Ectodermal cell (in vitro differentiated cells): ENCODE data around the gene MAP2K4.

Experiments
- H3K27ac ChIP-seq: 2 replicates; pipeline ENCODE4 v1.7.0; 2013; ENCODE audit warnings: mild to moderate bottlenecking, low read depth, low read length; ENCODE audit not compliant: insufficient read depth, poor library complexity, severe bottlenecking
- H3K27me3 ChIP-seq: 2 replicates; pipeline ENCODE4 v1.7.0; 2013; ENCODE audit warnings: mild to moderate bottlenecking, low read length; ENCODE audit not compliant: insufficient read depth, control insufficient read depth, poor library complexity, severe bottlenecking
- H3K36me3 ChIP-seq: one replicate; pipeline ENCODE4 v1.7.0; 2013; ENCODE audit warnings: low read length; ENCODE audit not compliant: control insufficient read depth, insufficient read depth
- H3K4me1 ChIP-seq: one replicate; pipeline ENCODE4 v1.7.0; 2013; ENCODE audit warnings: low read length; ENCODE audit not compliant: control insufficient read depth, insufficient read depth
- H3K4me3 ChIP-seq: 2 replicates; pipeline ENCODE4 v1.7.0; 2013; ENCODE audit warnings: low read depth, low read length, control low read depth; ENCODE audit not compliant: insufficient read depth
- H3K9me3 ChIP-seq: 2 replicates; pipeline ENCODE4 v1.7.0; 2013; ENCODE audit warnings: mild to moderate bottlenecking, low read length, moderate library complexity; ENCODE audit not compliant: control insufficient read depth
- WGBS, 2 experiments: methylation state at CpG; one replicate each; pipeline ENCODE4 v1.1.7; 2013; ENCODE audit warnings: missing lambda C conversion rate in 2 of 2; 5-methylcytosine and 5-hydroxymethylcytosine counted together

The MAP2K4 gene

GRCh38 chr17:12180644-12181261 lies 160.1 kb downstream of the MAP2K4 start:
- 30 to 39% methylated on average over 5 of the region's 7 CpGs for WGBS, 2 experiments
- H3K4me1 ChIP-seq: no peaks in the 10 kb centered on the region
- no peaks in the 10 kb centered on the region for H3K9me3 ChIP-seq
- H3K4me3 ChIP-seq: no peak overlapping the region
- H3K27me3 ChIP-seq: no peaks in the 10 kb centered on the region
- no peak overlapping the region for H3K27ac ChIP-seq
- H3K36me3 ChIP-seq: no peaks in the 10 kb centered on the region

- Histone ChIP-seq H3K36me3 (no peaks in the 10 kb centered on the region), H3K27me3 (no peaks in the 10 kb centered on the region), H3K9me3 (no peaks in the 10 kb centered on the region), H3K27ac (no peak overlapping the region), H3K4me3 (no peak overlapping the region), H3K4me1 (no peaks in the 10 kb centered on the region)
- 79 to 94% methylated on average over 1 of the region's 1 CpG for WGBS, 2 experiments
Measured at GRCh38 chr17:12187658-12188057, 167.0 kb downstream of the MAP2K4 start.

- H3K27me3 ChIP-seq: no peaks in the 10 kb centered on the region
- 92 to 99% methylated on average over 3 of the region's 3 CpGs for WGBS, 2 experiments
- H3K4me1 ChIP-seq: no peaks in the 10 kb centered on the region
Measured at GRCh38 chr17:12193144-12193735, 172.6 kb downstream of the MAP2K4 start.

More at GRCh38 chr17:12193144-12193735, 172.6 kb downstream of the MAP2K4 start:
- Histone ChIP-seq H3K36me3 (no peaks in the 10 kb centered on the region), H3K4me3 (no peak overlapping the region), H3K9me3 (no peaks in the 10 kb centered on the region), H3K27ac (no peak overlapping the region)
